Measurements from ENCODE around the gene DERL3. TPM values are rescaled to one million over a fixed set of nuclear protein-coding genes. Genes with fewer than 3 reads are reported as not detected.
A peak's percentile ranks its signal among the peaks of the same experiment; 100 is the strongest.

Gene DERL3
- total and polyA plus RNA-seq, 8 donors = 0.45 to 24.5 (median 7.1) TPM

DNA sequence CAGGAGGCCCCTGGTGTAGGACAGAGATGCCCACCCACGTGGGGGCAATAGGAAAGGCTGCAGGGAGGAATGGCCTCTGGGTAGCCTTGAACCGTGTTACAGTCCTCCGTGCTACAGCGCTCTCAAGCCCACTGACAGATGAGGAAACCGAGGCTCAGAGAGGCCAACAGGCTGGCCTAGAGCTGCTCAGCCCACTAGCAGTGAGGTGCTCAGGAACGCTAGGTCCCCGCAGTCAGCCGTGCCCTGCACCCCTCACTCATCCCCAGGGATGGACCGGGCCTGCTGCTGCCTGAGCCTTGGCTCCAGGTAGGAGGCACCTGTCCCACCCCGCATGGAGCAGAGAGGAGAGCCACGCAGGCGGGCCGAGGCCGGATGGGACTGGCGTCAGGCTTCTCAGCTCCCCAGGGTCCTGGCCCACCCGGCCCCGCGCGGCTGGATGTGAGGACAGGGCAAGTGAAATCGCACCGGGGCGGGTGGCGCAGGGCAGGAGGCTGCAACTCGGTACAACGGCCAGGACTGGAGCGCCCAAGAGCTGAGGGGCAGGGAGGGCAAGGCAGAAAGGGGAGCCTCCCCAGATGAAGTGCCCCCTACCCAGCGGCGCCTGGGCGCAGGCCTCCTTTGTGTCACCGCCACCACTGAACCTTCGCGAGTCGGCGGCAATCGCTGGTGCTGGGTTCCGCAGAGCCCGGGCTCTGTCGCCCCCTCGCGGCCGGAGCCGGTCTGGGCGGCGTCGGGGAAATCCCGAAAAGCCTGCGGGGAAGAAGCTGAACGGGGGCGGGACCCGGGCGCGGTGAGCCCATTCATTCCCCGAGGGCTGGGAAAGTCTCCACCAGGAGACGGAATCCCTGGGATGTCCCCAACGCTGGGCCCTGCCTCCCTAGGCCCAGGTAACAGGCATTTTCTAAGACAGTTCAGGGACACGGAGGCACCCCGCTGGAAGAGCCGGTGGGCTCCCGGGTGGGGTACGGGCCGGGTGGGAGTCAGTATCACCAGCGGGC, 10.5 kb upstream of the DERL3 start:
- Histone ChIP-seq H3K36me3 (no peaks in the 10 kb centered on the region), H3K27ac (no peak overlapping the region), H3K9me3 (no peaks in the 10 kb centered on the region), H3K4me3 (peak overlapping the region in 3 of 4 donors; percentile 9 to 40 (median 9)), H3K4me1 (peaks cover 12 to 40% (median 26%) of the 10 kb centered on the region in 4 donors), H3K27me3 (peaks cover 0 to 5% (median 0%) of the 10 kb centered on the region in 3 donors)
- WGBS, 5 donors = 23 to 34% (median 28%) methylated on average over 27 to 62 of the region's 62 CpGs
- intact Hi-C loops (cut with DNase I; ENCODE audit: low total_unique reads) = loop anchor here (5.0 to 10.0 kb wide), 2 partner anchors 82 to 315 kb away; partner anchors contain the start of gene CHCHD10
- peak; percentile 91 to 94 for DNase-seq
- peak in 1 of 3 donors; percentile 29 for TF ChIP-seq POLR2AphosphoS5 (IDR thresholded peaks at IDR 0.05)
- no peak for TF ChIP-seq EP300 (IDR thresholded peaks at IDR 0.05)
- TF ChIP-seq POLR2A (IDR thresholded peaks at IDR 0.05) = no peak
- TF ChIP-seq, protein P1, sequence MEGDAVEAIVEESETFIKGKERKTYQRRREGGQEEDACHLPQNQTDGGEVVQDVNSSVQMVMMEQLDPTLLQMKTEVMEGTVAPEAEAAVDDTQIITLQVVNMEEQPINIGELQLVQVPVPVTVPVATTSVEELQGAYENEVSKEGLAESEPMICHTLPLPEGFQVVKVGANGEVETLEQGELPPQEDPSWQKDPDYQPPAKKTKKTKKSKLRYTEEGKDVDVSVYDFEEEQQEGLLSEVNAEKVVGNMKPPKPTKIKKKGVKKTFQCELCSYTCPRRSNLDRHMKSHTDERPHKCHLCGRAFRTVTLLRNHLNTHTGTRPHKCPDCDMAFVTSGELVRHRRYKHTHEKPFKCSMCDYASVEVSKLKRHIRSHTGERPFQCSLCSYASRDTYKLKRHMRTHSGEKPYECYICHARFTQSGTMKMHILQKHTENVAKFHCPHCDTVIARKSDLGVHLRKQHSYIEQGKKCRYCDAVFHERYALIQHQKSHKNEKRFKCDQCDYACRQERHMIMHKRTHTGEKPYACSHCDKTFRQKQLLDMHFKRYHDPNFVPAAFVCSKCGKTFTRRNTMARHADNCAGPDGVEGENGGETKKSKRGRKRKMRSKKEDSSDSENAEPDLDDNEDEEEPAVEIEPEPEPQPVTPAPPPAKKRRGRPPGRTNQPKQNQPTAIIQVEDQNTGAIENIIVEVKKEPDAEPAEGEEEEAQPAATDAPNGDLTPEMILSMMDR (IDR thresholded peaks at IDR 0.05) = peak in 6 of 7 experiments; percentile 42 to 98 (median 92)

DNA sequence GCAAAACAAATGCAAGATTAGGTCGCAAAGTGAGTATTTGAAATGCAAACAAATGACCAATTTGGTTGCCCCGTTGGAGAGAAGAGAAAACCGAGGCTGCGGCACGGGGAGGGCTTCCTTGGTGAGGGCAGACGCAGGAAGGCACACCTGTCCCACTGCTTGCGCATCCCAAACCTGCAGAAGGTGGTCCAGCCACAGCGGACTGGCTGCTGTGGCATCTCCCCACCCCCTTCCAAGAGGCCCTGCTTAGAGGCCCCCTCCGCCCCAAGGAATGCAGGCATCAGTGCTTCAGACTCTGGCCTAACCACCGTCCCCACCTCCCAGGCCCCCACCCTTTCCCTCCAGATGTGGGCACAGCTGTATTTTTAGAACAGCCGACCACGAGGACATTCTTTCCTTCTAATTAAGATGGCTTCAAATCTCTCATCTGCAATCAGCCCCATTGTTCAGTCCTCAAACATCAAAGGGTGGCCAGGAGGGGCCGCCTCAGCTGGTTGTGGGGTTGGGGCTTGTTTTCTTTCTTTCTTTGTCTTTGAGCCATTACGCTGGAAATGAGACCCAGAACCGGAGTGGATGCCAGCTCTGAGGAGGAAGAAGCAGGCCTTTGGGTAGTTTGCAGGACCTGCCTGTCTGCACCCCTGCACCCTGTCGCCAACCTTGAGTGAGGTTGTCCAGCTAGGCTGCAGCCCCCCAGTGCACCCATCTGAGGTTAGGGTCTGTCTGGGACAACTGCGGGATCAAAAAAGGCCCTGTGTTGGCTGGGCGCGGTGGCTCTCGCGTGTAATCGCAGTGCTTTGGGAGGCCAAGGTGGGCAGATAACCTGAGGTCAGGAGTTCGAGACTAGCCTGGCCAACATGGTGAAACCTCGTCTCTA, 9.4 kb upstream of the DERL3 start:
- Histone ChIP-seq H3K4me3 (no peak overlapping the region), H3K36me3 (no peaks in the 10 kb centered on the region), H3K9me3 (no peaks in the 10 kb centered on the region), H3K4me1 (peaks cover 14 to 47% (median 29%) of the 10 kb centered on the region in 4 donors), H3K27ac (no peak overlapping the region), H3K27me3 (peaks cover 0 to 5% (median 0%) of the 10 kb centered on the region in 3 donors)
- TF ChIP-seq EP300 (IDR thresholded peaks at IDR 0.05) (no peak), POLR2AphosphoS5 (IDR thresholded peaks at IDR 0.05) (no peak), POLR2A (IDR thresholded peaks at IDR 0.05) (no peak)
- TF ChIP-seq, protein P1 (IDR thresholded peaks at IDR 0.05) = no peak
- DNase-seq = no peak
- intact Hi-C loops (cut with DNase I; ENCODE audit: low total_unique reads) = loop anchor here (5.0 to 10.0 kb wide), 2 partner anchors 81 to 313 kb away; partner anchors contain the start of gene CHCHD10
- 77 to 80% (median 78%) methylated on average over 24 of the region's 24 CpGs for WGBS, 5 donors

DNA sequence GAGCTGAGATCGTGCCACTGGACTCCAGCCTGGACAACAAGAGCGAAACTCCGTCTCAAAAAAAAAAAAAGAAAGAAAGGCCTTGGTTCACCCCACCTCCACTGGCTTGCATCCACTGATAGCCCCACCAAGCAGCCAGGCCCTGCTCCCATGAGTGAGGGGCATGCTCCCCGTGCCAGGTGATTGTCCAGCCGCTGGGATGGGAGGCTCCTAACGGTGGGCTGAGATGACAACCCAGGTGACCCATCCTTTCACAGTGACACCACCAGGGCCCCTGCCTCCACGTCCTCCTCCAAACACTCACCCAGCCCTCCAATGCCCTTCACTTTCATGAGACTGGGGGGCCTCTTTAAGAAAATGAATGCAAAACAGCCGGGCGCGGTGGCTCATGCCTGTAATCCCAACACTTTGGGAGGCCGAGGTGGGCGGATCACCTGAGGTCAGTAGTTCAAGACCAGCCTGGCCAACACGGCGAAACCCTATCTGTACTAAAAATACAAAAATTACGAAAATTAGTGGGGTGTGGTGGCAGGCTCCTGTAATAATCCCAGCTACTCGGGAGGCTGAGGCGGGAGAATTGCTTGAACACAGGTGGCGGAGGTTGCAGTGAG, 8.6 kb upstream of the DERL3 start:
- H3K9me3 ChIP-seq = no peaks in the 10 kb centered on the region
- TF ChIP-seq POLR2AphosphoS5 (IDR thresholded peaks at IDR 0.05) (no peak), EP300 (IDR thresholded peaks at IDR 0.05) (no peak), POLR2A (IDR thresholded peaks at IDR 0.05) (no peak)
- TF ChIP-seq, protein P1 (IDR thresholded peaks at IDR 0.05) = no peak
- no peak overlapping the region for H3K4me3 ChIP-seq
- H3K27ac ChIP-seq = no peak overlapping the region
- H3K36me3 ChIP-seq = no peaks in the 10 kb centered on the region
- peaks cover 0 to 5% (median 0%) of the 10 kb centered on the region in 3 donors for H3K27me3 ChIP-seq
- intact Hi-C loops (cut with DNase I; ENCODE audit: low total_unique reads) = loop anchor here (5.0 to 10.0 kb wide), 2 partner anchors 80 to 313 kb away; partner anchors contain the start of gene CHCHD10
- WGBS, 5 donors = 79 to 91% (median 91%) methylated on average over 16 to 18 of the region's 18 CpGs
- no peak for DNase-seq
- H3K4me1 ChIP-seq = peaks cover 14 to 47% (median 29%) of the 10 kb centered on the region in 4 donors

All from stomach (tissue), 9 donors.